GM12878 (cell line): ENCODE results near the gene TRPV5.

ENCODE experiments used
- EP300 ChIP-seq, 2 experiments: fragments of 150-350 bp in 1 of 2; IDR thresholded peaks; 2 replicates each; pipeline ENCODE4 v1.6.1; 2011 to 2012; ENCODE audit warnings: low read depth in 2 of 2, low read length in 2 of 2, borderline replicate concordance in 1 of 2, improper control_type of control experiment in 1 of 2, inconsistent platforms in 1 of 2; ENCODE audit not compliant: control insufficient read depth in 1 of 2
- MXI1 ChIP-seq: fragments of 150-350 bp; IDR thresholded peaks from 2 replicates; pipeline ENCODE4 v1.6.1; 2011; ENCODE audit warnings: low read depth, mild to moderate bottlenecking, inconsistent platforms, low read length, improper control_type of control experiment
- PKNOX1 ChIP-seq: fragments of 450-650 bp; IDR thresholded peaks from 2 replicates; pipeline ENCODE4 v1.6.1; 2016; ENCODE audit warnings: mild to moderate bottlenecking
- SMC3 ChIP-seq: IDR thresholded peaks from 2 replicates; pipeline ENCODE4 v1.6.1; 2011; ENCODE audit warnings: low read length, improper control_type of control experiment, borderline replicate concordance
- TF ChIP-seq, protein P1 (sequence below): IDR thresholded peaks from 2 replicates; pipeline ENCODE4 v1.6.1; 2011; ENCODE audit warnings: low read depth, mild to moderate bottlenecking, low read length, moderate library complexity, borderline replicate concordance; ENCODE audit errors: extremely low read depth

DNA sequence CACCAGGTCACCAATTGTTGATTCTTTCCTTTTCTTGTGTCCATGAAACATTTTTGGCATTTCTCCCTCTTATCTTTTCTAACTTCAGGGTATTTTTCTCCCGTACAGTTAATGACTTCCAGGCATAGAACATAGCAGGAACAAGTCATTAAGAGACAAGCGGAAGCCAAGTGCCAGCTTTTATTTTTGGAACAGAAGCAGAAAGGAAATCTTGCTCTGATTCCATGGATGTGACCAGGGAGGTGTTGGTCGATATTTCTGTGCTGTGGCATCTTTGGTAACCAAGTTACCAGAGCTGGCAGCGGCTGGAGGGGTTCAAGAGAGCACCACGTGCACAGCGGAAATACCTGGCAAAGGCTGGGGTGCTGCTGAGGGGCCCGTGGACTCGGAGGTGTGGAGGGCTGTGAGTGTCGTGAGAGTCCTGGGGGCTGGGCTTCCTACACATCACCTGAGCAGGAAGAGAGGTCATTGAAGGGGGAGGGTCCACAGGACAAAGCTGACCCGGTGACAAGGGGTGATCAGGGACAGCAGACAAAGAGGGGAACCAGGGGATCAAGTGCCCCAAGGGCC is 7.5 kb upstream of the TRPV5 start:
- TF ChIP-seq EP300 (IDR thresholded peaks at IDR 0.05; ENCODE audit: borderline replicate concordance in 1 of 2, control insufficient read depth in 1 of 2, low read depth in 2 of 2, low read length in 2 of 2) (no peak), SMC3 (no peak), PKNOX1 (no peak), MXI1 (no peak)
- TF ChIP-seq, protein P1, sequence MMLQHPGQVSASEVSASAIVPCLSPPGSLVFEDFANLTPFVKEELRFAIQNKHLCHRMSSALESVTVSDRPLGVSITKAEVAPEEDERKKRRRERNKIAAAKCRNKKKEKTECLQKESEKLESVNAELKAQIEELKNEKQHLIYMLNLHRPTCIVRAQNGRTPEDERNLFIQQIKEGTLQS, result no peak
